K562 (cell line): Measurements from ENCODE around the gene HPN. TPM values are rescaled to one million over a fixed set of nuclear protein-coding genes. Genes with fewer than 3 reads are reported as not detected.
A peak's percentile ranks its signal among the peaks of the same experiment; 100 is the strongest.

Experiments used
- ATAC-seq: fragments of 200-7000 bp; cut with Tn5 transposase; 3 replicates; pipeline ENCODE4 v1.9.1; 2020; ENCODE audit warnings: moderate library complexity
- BruUV-seq: library from RNA; stranded (reverse); fragments of 400-500 nt; replicated peaks from 2 replicates; lab custom pipeline; 2021; lab: Mats Ljungman, UMichigan
- CTCF ChIA-PET: fragments of 300-600 bp; formaldehyde crosslinking; extraction: SDS; loops from one replicate; lab custom pipeline; 2021; ENCODE audit warnings: low intra/inter-chr PET ratio; lab: Yijun Ruan, JAX
- POLR2A ChIA-PET: fragments of 300-600, 350-650 bp; sonication (Branson Sonifier 250); formaldehyde crosslinking; extraction: SDS; loops from one replicate; lab custom pipeline; 2021; ENCODE audit warnings: antibody characterized with exemption, inconsistent platforms; lab: Yijun Ruan, JAX
- DNase-seq, 4 experiments: peaks; one replicate each; pipeline versions ENCODE4 v3.0.0 to v3.0.0-alpha.2; 2011 to 2018; ENCODE audit warnings: low spot score in 3 of 4, mixed read lengths in 3 of 4; ENCODE audit errors: extremely low read depth in 1 of 4
- FAIRE-seq: peaks from 2 replicates; lab custom pipeline; 2011; peaks lifted over from hg19 to GRCh38; lab: Jason Lieb, UNC
- H2AFZ ChIP-seq: 2 replicates; pipeline ENCODE4 v1.6.0; 2011; ENCODE audit warnings: low read depth, low read length, control low read depth, inconsistent platforms
- H3K27ac ChIP-seq: fragments of 200-600 bp; 3 replicates; pipeline ENCODE4 v1.8.0; 2011; ENCODE audit warnings: low read depth, mild to moderate bottlenecking, control low read depth, inconsistent platforms, low read length, moderate library complexity, mixed read lengths; ENCODE audit errors: extremely low read depth
- H3K27me3 ChIP-seq, 2 experiments: fragments of 300-600 bp in 1 of 2; 2 replicates in 1 of 2; 3 replicates in 1 of 2; pipeline versions ENCODE4 v1.6.0 to v1.8.0; 2011; ENCODE audit warnings: inconsistent platforms in 2 of 2, low read length in 2 of 2, mild to moderate bottlenecking in 1 of 2, mixed read lengths in 1 of 2, moderate library complexity in 1 of 2; ENCODE audit not compliant: control insufficient read depth in 2 of 2, insufficient read depth in 2 of 2
- H3K36me3 ChIP-seq: fragments of 300-600 bp; 3 replicates; pipeline ENCODE4 v1.8.0; 2011; ENCODE audit warnings: mild to moderate bottlenecking, low read length, inconsistent platforms; ENCODE audit not compliant: control insufficient read depth, insufficient read depth
- H3K4me1 ChIP-seq, 2 experiments: fragments of 200-600 bp in 1 of 2; replicated peaks in 1 of 2; 2 replicates in 1 of 2; 3 replicates in 1 of 2; pipeline versions ENCODE4 v1.5.1 to v1.8.0; 2011; ENCODE audit warnings: inconsistent platforms in 2 of 2, low read length in 2 of 2, mild to moderate bottlenecking in 1 of 2, mixed read lengths in 1 of 2, moderate library complexity in 1 of 2; ENCODE audit not compliant: control insufficient read depth in 2 of 2, insufficient read depth in 2 of 2
- H3K4me2 ChIP-seq: 2 replicates; pipeline ENCODE4 v1.6.1; 2011; ENCODE audit warnings: low read length, control low read depth, inconsistent platforms, mixed read lengths; ENCODE audit not compliant: insufficient read depth
- H3K4me3 ChIP-seq: fragments of 200-600 bp; sonication (generic), shearing (Covaris generic); 2 replicates; pipeline ENCODE4 v1.5.1; 2016; ENCODE audit warnings: control low read depth, inconsistent platforms
- H3K79me2 ChIP-seq: fragments of 200-600 bp; 3 replicates; pipeline ENCODE4 v1.8.0; 2011; ENCODE audit warnings: low read length, inconsistent platforms; ENCODE audit not compliant: control insufficient read depth, insufficient read depth
- H3K9ac ChIP-seq, 2 experiments: 2 replicates each; pipeline versions ENCODE4 v1.6.0 to v1.6.1; 2011; ENCODE audit warnings: low read depth in 2 of 2, low read length in 2 of 2, control low read depth in 1 of 2, inconsistent platforms in 1 of 2, mild to moderate bottlenecking in 1 of 2, mixed read lengths in 1 of 2; ENCODE audit not compliant: insufficient read depth in 1 of 2
- H3K9me1 ChIP-seq: one replicate; pipeline ENCODE4 v1.6.0; 2011; ENCODE audit warnings: inconsistent platforms, mild to moderate bottlenecking, low read length, moderate library complexity; ENCODE audit not compliant: control insufficient read depth, insufficient read depth
- H3K9me3 ChIP-seq: replicated peaks from 2 replicates; pipeline ENCODE4 v1.5.1; 2011; ENCODE audit warnings: low read depth, low read length, inconsistent platforms; ENCODE audit not compliant: control insufficient read depth, insufficient read depth
- H4K20me1 ChIP-seq: replicated peaks from 2 replicates; pipeline ENCODE4 v1.6.1; 2011; ENCODE audit warnings: low read length, inconsistent platforms, mixed read lengths; ENCODE audit not compliant: control insufficient read depth, insufficient read depth
- ATF3 ChIP-seq, 2 experiments: fragments of 450-650 bp in 1 of 2; sonication (generic) in 1 of 2; formaldehyde crosslinking in 1 of 2; IDR thresholded peaks in 1 of 2; conservative IDR thresholded peaks in 1 of 2; 2 replicates each; pipeline versions ENCODE4 v1.6.1 to v1.8.1; 2016 to 2023; ENCODE audit warnings: mild to moderate bottlenecking in 2 of 2, moderate library complexity in 2 of 2, inconsistent platforms in 1 of 2, missing genetic modification reagents in 1 of 2
- BRD9 ChIP-seq: fragments of 450-650 bp; IDR thresholded peaks from 2 replicates; pipeline ENCODE4 v1.6.1; 2018; ENCODE audit warnings: low read depth; ENCODE audit not compliant: partially characterized antibody
- DPF2 ChIP-seq: fragments of 450-650 bp; IDR thresholded peaks from 2 replicates; pipeline ENCODE4 v1.6.1; 2016
- FOSL1 ChIP-seq: fragments of 200-800 bp; sonication (Bioruptor generic); conservative IDR thresholded peaks from 2 replicates; pipeline ENCODE4 v1.6.1; 2016; ENCODE audit warnings: missing genetic modification characterization, missing compliant biosample characterization
- FOXK2 ChIP-seq, 2 experiments: fragments of 450-650 bp; IDR thresholded peaks in 1 of 2; conservative IDR thresholded peaks in 1 of 2; 2 replicates each; pipeline ENCODE4 v1.6.1; 2016; ENCODE audit warnings: low read depth in 2 of 2, mild to moderate bottlenecking in 1 of 2
- HNRNPH1 ChIP-seq: fragments of 200-400 bp; formaldehyde crosslinking; optimal IDR thresholded peaks from 2 replicates; pipeline ENCODE3; 2017; ENCODE audit warnings: low read depth, mild to moderate bottlenecking, low read length, moderate library complexity
- KDM1A ChIP-seq, 2 experiments: fragments of 450-650 bp; IDR thresholded peaks; 2 replicates each; pipeline ENCODE4 v1.6.1; 2016; ENCODE audit warnings: mild to moderate bottlenecking in 2 of 2
- MEIS2 ChIP-seq: fragments of 450-650 bp; IDR thresholded peaks from 2 replicates; pipeline ENCODE4 v1.6.1; 2014; ENCODE audit warnings: mild to moderate bottlenecking; ENCODE audit not compliant: partially characterized antibody
- MYBL2 ChIP-seq, 2 experiments: fragments of 450-650 bp in 1 of 2; sonication (generic) in 1 of 2; formaldehyde crosslinking in 1 of 2; IDR thresholded peaks; 2 replicates each; pipeline versions ENCODE4 v1.6.1 to v1.8.1; 2017 to 2022; ENCODE audit warnings: borderline replicate concordance in 1 of 2, inconsistent platforms in 1 of 2, low read depth in 1 of 2, mild to moderate bottlenecking in 1 of 2, missing genetic modification reagents in 1 of 2, moderate library complexity in 1 of 2
- PKNOX1 ChIP-seq: fragments of 450-650 bp; IDR thresholded peaks from 2 replicates; pipeline ENCODE4 v1.6.1; 2016
- TFAP4 ChIP-seq: sonication (generic); formaldehyde crosslinking; IDR thresholded peaks from 2 replicates; pipeline ENCODE4 v1.8.0; 2022; ENCODE audit warnings: missing genetic modification reagents, mild to moderate bottlenecking, moderate library complexity, borderline replicate concordance
- ZFP36 ChIP-seq: fragments of 150-350 bp; IDR thresholded peaks from 2 replicates; pipeline ENCODE4 v1.6.1; 2018; ENCODE audit warnings: low read length, low read depth; ENCODE audit not compliant: partially characterized antibody
- WGBS: fragments of 100-300 bp; shearing (Covaris generic); methylation state at CpG from one replicate; pipeline ENCODE4 v1.1.6; 2016; ENCODE audit warnings: low coverage, mixed read lengths; ENCODE audit not compliant: insufficient coverage; ENCODE audit errors: missing lambda C conversion rate; 5-methylcytosine and 5-hydroxymethylcytosine counted together
- in situ Hi-C: fragments of 300-500 bp; cut with MboI; formaldehyde crosslinking; loops from 4 replicates; pipeline ENCODE4 v1.15.0; 2018; ENCODE audit warnings: inconsistent platforms, mixed read lengths
- intact Hi-C: fragments of 100-400 bp; cut with micrococcal nuclease; formaldehyde crosslinking; loops from 2 replicates; pipeline ENCODE4 v1.14.2; 2022
- polyA plus RNA-seq, 8 experiments: library from polyadenylated mRNA; depleted of rRNA in 4 of 8; stranded (reverse) in 5 of 8; unstranded in 3 of 8; fragments of >200 nt; fragmentation: Nextera tagmentation in 2 of 8; fragmentation: Illumina TruSeq in 1 of 8; extraction: Ambion mirVana in 2 of 8; extraction: Trizol in 1 of 8; gene quantifications; 2 replicates each; pipeline versions ENCODE4 v1.2.1 to v1.2.3, GENCODE V29; 2011 to 2014; ENCODE audit warnings: inconsistent platforms in 1 of 8, missing spikeins in 1 of 8
- total RNA-seq, 7 experiments: library from RNA; depleted of rRNA in 6 of 7; stranded (reverse); fragments of >200 nt in 6 of 7; fragmentation: Illumina TruSeq in 2 of 7; extraction: Trizol in 2 of 7; gene quantifications; 2 replicates each; pipeline versions ENCODE4 v1.2.1 to v1.2.3, GENCODE V29; 2011 to 2021; ENCODE audit warnings: low replicate concordance in 1 of 7
- TF ChIP-seq, protein P1 (sequence below): fragments of 450-650 bp; conservative IDR thresholded peaks from 2 replicates; pipeline ENCODE4 v1.6.1; 2016; ENCODE audit warnings: missing genetic modification characterization, low read depth, mild to moderate bottlenecking, control low read depth, missing compliant biosample characterization

The HPN gene
- total and polyA plus RNA-seq, 9 of the 15 experiments (the other 6 are each of a cell fraction or from before 2014, with no cell fraction given), result 0.10 to 0.20 TPM; not detected in 7

GRCh38 chr19:35107545-35107944 lies 66.0 kb downstream of the HPN start:
- peak; percentile 67 to 80 (median 70) for DNase-seq
- Histone ChIP-seq H3K4me2 (peak overlapping the region; percentile 7; the same call in 1 of the 2 replicates), H3K9me3 (peaks cover 7% of the 10 kb centered on the region), H3K4me3 (no peak overlapping the region), H3K4me1 (peaks cover 22 to 37% of the 10 kb centered on the region in 2 experiments), H3K27me3 (no peaks in the 10 kb centered on the region), H3K9ac (no peak overlapping the region), H3K79me2 (no peaks in the 10 kb centered on the region), H3K27ac (no peak overlapping the region), H3K36me3 (no peaks in the 10 kb centered on the region), H4K20me1 (no peaks in the 10 kb centered on the region), H3K9me1 (no peaks in the 10 kb centered on the region), H2AFZ (peak overlapping the region; percentile 34)
- POLR2A ChIA-PET, result interaction anchor here (0.6 to 0.9 kb wide), 3 partner anchors 47 to 273 kb away, joined by 3 read pairs; partner anchors contain the start of gene FXYD5
- CTCF ChIA-PET, result no interaction called here
- ATAC-seq, result peak; percentile 64
- peak; percentile 94 for FAIRE-seq
- BruUV-seq, result no TSS peak
- WGBS, result 4% methylated on average over 5 of the region's 5 CpGs
- intact Hi-C loops, result no loop called here
- in situ Hi-C loops, result no loop called here
- TF ChIP-seq FOSL1, result peak; percentile 68
- TF ChIP-seq MEIS2, result peak; percentile 72
- TF ChIP-seq ZFP36, result peak; percentile 23
- TF ChIP-seq BRD9, result no peak
- peak; percentile 52 for TF ChIP-seq ATF3 (IDR thresholded peaks at IDR 0.05)
- TF ChIP-seq ATF3 (CRISPR knock-in tag; conservative IDR thresholded peaks at IDR 0.05), result no peak
- peak; percentile 50 for TF ChIP-seq PKNOX1
- TF ChIP-seq TFAP4 (CRISPR knock-in tag), result peak; percentile 28; the same call in 1 of the 2 replicates
- TF ChIP-seq FOXK2 (conservative IDR thresholded peaks at IDR 0.05 in 1 of 2, IDR thresholded peaks at IDR 0.05 in 1 of 2; ENCODE audit: low read depth in 2 of 2), result peak in 1 of 2 experiments; percentile 16; a peak in 1 of 4 replicates
- no peak for TF ChIP-seq HNRNPH1
- no peak for TF ChIP-seq MYBL2 (IDR thresholded peaks at IDR 0.05; ENCODE audit: low read depth)
- no peak for TF ChIP-seq MYBL2 (CRISPR knock-in tag; IDR thresholded peaks at IDR 0.05; ENCODE audit: borderline replicate concordance)
- TF ChIP-seq, protein P1, sequence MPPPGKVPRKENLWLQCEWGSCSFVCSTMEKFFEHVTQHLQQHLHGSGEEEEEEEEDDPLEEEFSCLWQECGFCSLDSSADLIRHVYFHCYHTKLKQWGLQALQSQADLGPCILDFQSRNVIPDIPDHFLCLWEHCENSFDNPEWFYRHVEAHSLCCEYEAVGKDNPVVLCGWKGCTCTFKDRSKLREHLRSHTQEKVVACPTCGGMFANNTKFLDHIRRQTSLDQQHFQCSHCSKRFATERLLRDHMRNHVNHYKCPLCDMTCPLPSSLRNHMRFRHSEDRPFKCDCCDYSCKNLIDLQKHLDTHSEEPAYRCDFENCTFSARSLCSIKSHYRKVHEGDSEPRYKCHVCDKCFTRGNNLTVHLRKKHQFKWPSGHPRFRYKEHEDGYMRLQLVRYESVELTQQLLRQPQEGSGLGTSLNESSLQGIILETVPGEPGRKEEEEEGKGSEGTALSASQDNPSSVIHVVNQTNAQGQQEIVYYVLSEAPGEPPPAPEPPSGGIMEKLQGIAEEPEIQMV, result 0 out of 2 replicates have a peak, but pooled peaks have one; percentile 27
- peak; percentile 53; the same call in 1 of the 2 replicates for TF ChIP-seq DPF2
- TF ChIP-seq KDM1A (IDR thresholded peaks at IDR 0.05), result peak in 1 of 2 experiments; percentile 19; a peak in 1 of 4 replicates
